Measurements from ENCODE around the gene PKD2L1. TPM values are rescaled to one million over a fixed set of nuclear protein-coding genes. Genes with fewer than 3 reads are reported as not detected.

PKD2L1 gene
- total and polyA plus RNA-seq, 2 donors = 0.19 to 6.1 TPM

GRCh38 chr10:100327007-100327717 lies 2.9 kb downstream of the PKD2L1 start:
- Histone ChIP-seq H3K27ac (ENCODE audit: low read depth in 1 of 2, low read length in 1 of 2) (no peak overlapping the region), H3K4me3 (ENCODE audit: low read length in 2 of 2) (no peak overlapping the region), H3K9me3 (ENCODE audit: control insufficient read depth in 2 of 2, insufficient read depth in 1 of 2, low read length in 1 of 2) (no peaks in the 10 kb centered on the region), H3K36me3 (ENCODE audit: control insufficient read depth in 2 of 2, insufficient read depth in 2 of 2, low read length in 1 of 2) (no peaks in the 10 kb centered on the region), H3K4me1 (ENCODE audit: control insufficient read depth in 2 of 2, insufficient read depth in 2 of 2, low read length in 2 of 2) (no peaks in the 10 kb centered on the region), H3K27me3 (ENCODE audit: control insufficient read depth in 2 of 2, insufficient read depth in 1 of 2, low read length in 1 of 2) (peaks cover 0 to 17% of the 10 kb centered on the region in 2 donors)
- WGBS = 48% methylated on average over 8 of the region's 8 CpGs
- peak in 1 of 9 donors; percentile 44 for DNase-seq (ENCODE audit: low read depth in 6 of 9, low spot score in 9 of 9)

- no peak for DNase-seq (ENCODE audit: low read depth in 6 of 9, low spot score in 9 of 9)
- Histone ChIP-seq H3K4me1 (ENCODE audit: control insufficient read depth in 2 of 2, insufficient read depth in 2 of 2, low read length in 2 of 2) (no peaks in the 10 kb centered on the region), H3K9me3 (ENCODE audit: control insufficient read depth in 2 of 2, insufficient read depth in 1 of 2, low read length in 1 of 2) (no peaks in the 10 kb centered on the region), H3K27me3 (ENCODE audit: control insufficient read depth in 2 of 2, insufficient read depth in 1 of 2, low read length in 1 of 2) (peaks cover 0 to 7% of the 10 kb centered on the region in 2 donors), H3K36me3 (ENCODE audit: control insufficient read depth in 2 of 2, insufficient read depth in 2 of 2, low read length in 1 of 2) (no peaks in the 10 kb centered on the region), H3K4me3 (ENCODE audit: low read length in 2 of 2) (no peak overlapping the region), H3K27ac (ENCODE audit: low read depth in 1 of 2, low read length in 1 of 2) (no peak overlapping the region)
- WGBS = 86% methylated on average over 7 of the region's 7 CpGs
These were observed 4.9 kb downstream of the PKD2L1 start for GRCh38 chr10:100325158-100325557.

GRCh38 chr10:100319707-100320402 lies 10.2 kb downstream of the PKD2L1 start:
- no peaks in the 10 kb centered on the region for H3K9me3 ChIP-seq (ENCODE audit: control insufficient read depth in 2 of 2, insufficient read depth in 1 of 2, low read length in 1 of 2)
- H3K27ac ChIP-seq (ENCODE audit: low read depth in 1 of 2, low read length in 1 of 2) = no peak overlapping the region
- no peaks in the 10 kb centered on the region for H3K4me1 ChIP-seq (ENCODE audit: control insufficient read depth in 2 of 2, insufficient read depth in 2 of 2, low read length in 2 of 2)
- no peak overlapping the region for H3K4me3 ChIP-seq (ENCODE audit: low read length in 2 of 2)
- H3K36me3 ChIP-seq (ENCODE audit: control insufficient read depth in 2 of 2, insufficient read depth in 2 of 2, low read length in 1 of 2) = no peaks in the 10 kb centered on the region
- no peak for DNase-seq (ENCODE audit: low read depth in 6 of 9, low spot score in 9 of 9)
- 89% methylated on average over 1 of the region's 1 CpG for WGBS
- H3K27me3 ChIP-seq (ENCODE audit: control insufficient read depth in 2 of 2, insufficient read depth in 1 of 2, low read length in 1 of 2) = peaks cover 0 to 5% of the 10 kb centered on the region in 2 donors

GRCh38 chr10:100318207-100318606 lies 11.8 kb downstream of the PKD2L1 start:
- Histone ChIP-seq H3K4me3 (ENCODE audit: low read length in 2 of 2) (no peak overlapping the region), H3K27ac (ENCODE audit: low read depth in 1 of 2, low read length in 1 of 2) (no peak overlapping the region), H3K27me3 (ENCODE audit: control insufficient read depth in 2 of 2, insufficient read depth in 1 of 2, low read length in 1 of 2) (peaks cover 2 to 5% of the 10 kb centered on the region in 2 donors), H3K36me3 (ENCODE audit: control insufficient read depth in 2 of 2, insufficient read depth in 2 of 2, low read length in 1 of 2) (no peaks in the 10 kb centered on the region), H3K9me3 (ENCODE audit: control insufficient read depth in 2 of 2, insufficient read depth in 1 of 2, low read length in 1 of 2) (no peaks in the 10 kb centered on the region), H3K4me1 (ENCODE audit: control insufficient read depth in 2 of 2, insufficient read depth in 2 of 2, low read length in 2 of 2) (no peaks in the 10 kb centered on the region)
- 94% methylated on average over 4 of the region's 4 CpGs for WGBS
- DNase-seq (ENCODE audit: low read depth in 6 of 9, low spot score in 9 of 9) = no peak

DNA sequence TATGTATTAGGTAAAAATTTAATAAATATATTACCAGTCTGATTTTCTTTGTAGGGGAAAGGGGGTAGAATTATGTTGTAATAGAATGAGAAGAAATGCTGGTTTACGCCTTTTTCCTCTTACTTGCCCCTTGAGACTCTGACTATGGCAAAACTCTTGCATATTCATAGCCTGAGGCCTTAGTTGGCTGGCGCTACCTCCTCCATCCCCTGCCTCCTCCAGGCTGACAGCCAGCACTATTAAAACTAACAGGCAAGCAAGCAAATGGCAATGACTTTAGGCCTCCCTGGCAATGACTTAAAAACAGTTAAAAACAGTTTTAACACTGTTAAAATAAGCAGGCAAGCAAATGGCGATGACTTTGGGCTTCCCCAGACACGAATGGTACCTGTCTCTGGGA lies 14.4 kb downstream of the PKD2L1 start:
- Histone ChIP-seq H3K27me3 (ENCODE audit: control insufficient read depth in 2 of 2, insufficient read depth in 1 of 2, low read length in 1 of 2) (peaks cover 2 to 15% of the 10 kb centered on the region in 2 donors), H3K36me3 (ENCODE audit: control insufficient read depth in 2 of 2, insufficient read depth in 2 of 2, low read length in 1 of 2) (no peaks in the 10 kb centered on the region), H3K9me3 (ENCODE audit: control insufficient read depth in 2 of 2, insufficient read depth in 1 of 2, low read length in 1 of 2) (no peaks in the 10 kb centered on the region), H3K4me1 (ENCODE audit: control insufficient read depth in 2 of 2, insufficient read depth in 2 of 2, low read length in 2 of 2) (no peaks in the 10 kb centered on the region), H3K4me3 (ENCODE audit: low read length in 2 of 2) (no peak overlapping the region), H3K27ac (ENCODE audit: low read depth in 1 of 2, low read length in 1 of 2) (no peak overlapping the region)
- WGBS = 97% methylated on average over 4 of the region's 4 CpGs
- no peak for DNase-seq (ENCODE audit: low read depth in 6 of 9, low spot score in 9 of 9)

GRCh38 chr10:100311298-100311697 lies 18.7 kb downstream of the PKD2L1 start:
- Histone ChIP-seq H3K36me3 (ENCODE audit: control insufficient read depth in 2 of 2, insufficient read depth in 2 of 2, low read length in 1 of 2) (no peaks in the 10 kb centered on the region), H3K27me3 (ENCODE audit: control insufficient read depth in 2 of 2, insufficient read depth in 1 of 2, low read length in 1 of 2) (peaks cover 2 to 13% of the 10 kb centered on the region in 2 donors), H3K9me3 (ENCODE audit: control insufficient read depth in 2 of 2, insufficient read depth in 1 of 2, low read length in 1 of 2) (no peaks in the 10 kb centered on the region), H3K4me1 (ENCODE audit: control insufficient read depth in 2 of 2, insufficient read depth in 2 of 2, low read length in 2 of 2) (no peaks in the 10 kb centered on the region), H3K27ac (ENCODE audit: low read depth in 1 of 2, low read length in 1 of 2) (no peak overlapping the region), H3K4me3 (ENCODE audit: low read length in 2 of 2) (no peak overlapping the region)
- no peak for DNase-seq (ENCODE audit: low read depth in 6 of 9, low spot score in 9 of 9)
- 95% methylated on average over 4 of the region's 4 CpGs for WGBS

GRCh38 chr10:100307684-100308083 lies 22.3 kb downstream of the PKD2L1 start:
- no peak for DNase-seq (ENCODE audit: low read depth in 6 of 9, low spot score in 9 of 9)
- no peaks in the 10 kb centered on the region for H3K36me3 ChIP-seq (ENCODE audit: control insufficient read depth in 2 of 2, insufficient read depth in 2 of 2, low read length in 1 of 2)
- H3K9me3 ChIP-seq (ENCODE audit: control insufficient read depth in 2 of 2, insufficient read depth in 1 of 2, low read length in 1 of 2) = no peaks in the 10 kb centered on the region
- no peak overlapping the region for H3K4me3 ChIP-seq (ENCODE audit: low read length in 2 of 2)
- peaks cover 0 to 23% of the 10 kb centered on the region in 2 donors for H3K27me3 ChIP-seq (ENCODE audit: control insufficient read depth in 2 of 2, insufficient read depth in 1 of 2, low read length in 1 of 2)
- H3K4me1 ChIP-seq (ENCODE audit: control insufficient read depth in 2 of 2, insufficient read depth in 2 of 2, low read length in 2 of 2) = no peaks in the 10 kb centered on the region
- WGBS = 98% methylated on average over 3 of the region's 3 CpGs
- H3K27ac ChIP-seq (ENCODE audit: low read depth in 1 of 2, low read length in 1 of 2) = no peak overlapping the region

GRCh38 chr10:100306861-100307260 lies 23.2 kb downstream of the PKD2L1 start:
- Histone ChIP-seq H3K36me3 (ENCODE audit: control insufficient read depth in 2 of 2, insufficient read depth in 2 of 2, low read length in 1 of 2) (no peaks in the 10 kb centered on the region), H3K27me3 (ENCODE audit: control insufficient read depth in 2 of 2, insufficient read depth in 1 of 2, low read length in 1 of 2) (peaks cover 0 to 18% of the 10 kb centered on the region in 2 donors), H3K9me3 (ENCODE audit: control insufficient read depth in 2 of 2, insufficient read depth in 1 of 2, low read length in 1 of 2) (no peaks in the 10 kb centered on the region), H3K27ac (ENCODE audit: low read depth in 1 of 2, low read length in 1 of 2) (no peak overlapping the region), H3K4me3 (ENCODE audit: low read length in 2 of 2) (no peak overlapping the region), H3K4me1 (ENCODE audit: control insufficient read depth in 2 of 2, insufficient read depth in 2 of 2, low read length in 2 of 2) (no peaks in the 10 kb centered on the region)
- DNase-seq (ENCODE audit: low read depth in 6 of 9, low spot score in 9 of 9) = no peak
- 94% methylated on average over 5 of the region's 5 CpGs for WGBS

- H3K27me3 ChIP-seq (ENCODE audit: control insufficient read depth in 2 of 2, insufficient read depth in 1 of 2, low read length in 1 of 2) = peaks cover 0 to 11% of the 10 kb centered on the region in 2 donors
These were observed 25.6 kb downstream of the PKD2L1 start for GRCh38 chr10:100304414-100304813.

More at GRCh38 chr10:100304414-100304813, 25.6 kb downstream of the PKD2L1 start:
- 95% methylated on average over 3 of the region's 3 CpGs for WGBS
- Histone ChIP-seq H3K27ac (ENCODE audit: low read depth in 1 of 2, low read length in 1 of 2) (no peak overlapping the region), H3K4me1 (ENCODE audit: control insufficient read depth in 2 of 2, insufficient read depth in 2 of 2, low read length in 2 of 2) (no peaks in the 10 kb centered on the region), H3K4me3 (ENCODE audit: low read length in 2 of 2) (no peak overlapping the region), H3K9me3 (ENCODE audit: control insufficient read depth in 2 of 2, insufficient read depth in 1 of 2, low read length in 1 of 2) (no peaks in the 10 kb centered on the region), H3K36me3 (ENCODE audit: control insufficient read depth in 2 of 2, insufficient read depth in 2 of 2, low read length in 1 of 2) (no peaks in the 10 kb centered on the region)
- DNase-seq (ENCODE audit: low read depth in 6 of 9, low spot score in 9 of 9) = no peak
